Measurements from ENCODE around the gene TGIF2. TPM values are rescaled to one million over a fixed set of nuclear protein-coding genes. Genes with fewer than 3 reads are reported as not detected.

Gene TGIF2
- polyA plus RNA-seq, 1 donor (not counting 4 experiments of a cell fraction or from before 2014, with no cell fraction given) = 6.7 TPM

DNA sequence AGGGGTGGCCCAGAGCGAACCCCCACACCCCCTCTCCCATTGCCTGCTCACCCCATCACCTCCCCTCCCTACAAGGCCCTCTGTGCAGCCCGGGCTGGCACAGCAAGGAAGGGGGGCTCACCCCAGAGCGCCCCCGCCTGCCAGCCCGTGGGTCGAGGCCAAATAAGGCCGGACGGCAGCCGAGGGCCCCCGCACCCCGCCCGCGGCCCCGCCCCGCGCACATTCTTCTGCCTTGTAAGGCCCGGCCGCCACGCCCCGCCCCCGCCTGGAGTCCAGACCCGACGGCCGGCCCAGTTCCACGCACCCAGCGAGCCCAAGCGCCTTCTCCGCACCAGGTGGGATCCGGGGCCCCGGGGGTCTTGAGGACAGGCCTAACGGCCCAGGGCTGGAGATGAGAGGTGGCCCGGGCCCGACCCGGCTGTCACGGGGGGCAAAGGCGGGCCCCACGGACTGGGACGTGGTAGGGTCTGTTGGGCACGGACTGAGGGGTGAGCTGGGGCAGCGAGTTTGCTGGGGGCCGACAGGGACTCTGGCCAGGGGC, 32.1 kb upstream of the TGIF2 start, which contains the start of gene MYL9:
MYL9 (plus strand) TSS at position 293 of the 541 bp plus-strand sequence. CDS start 3,366 bp downstream, outside the sequence.
- Histone ChIP-seq H3K27ac (ENCODE audit: control insufficient read depth, insufficient read depth, low read length) (no peak within 1 kb of the TSS), H3K9ac (ENCODE audit: control insufficient read depth, extremely low read depth, insufficient read depth, low read length) (no peak within 1 kb of the TSS), H3K36me3 (ENCODE audit: control insufficient read depth in 2 of 2, extremely low read depth in 1 of 2, insufficient read depth in 2 of 2, low read length in 2 of 2) (no peaks in the 10 kb centered on the region), H3K4me1 (ENCODE audit: control insufficient read depth, extremely low read depth, insufficient read depth, low read length) (no peaks in the 10 kb centered on the region), H4K20me1 (ENCODE audit: control insufficient read depth, extremely low read depth, insufficient read depth, low read length) (no peaks in the 10 kb centered on the region), H3K79me2 (ENCODE audit: control insufficient read depth, insufficient read depth, low read length) (no peaks in the 10 kb centered on the region), H3K27me3 (ENCODE audit: control insufficient read depth, extremely low read depth, insufficient read depth, low read length) (no peaks in the 10 kb centered on the region), H2AFZ (ENCODE audit: control insufficient read depth, low read length) (peak within 1 kb of the TSS; percentile 12), H3K9me3 (ENCODE audit: control insufficient read depth, low read depth, low read length) (no peaks in the 10 kb centered on the region), H3K4me3 (ENCODE audit: control insufficient read depth in 2 of 3, extremely low read depth in 1 of 3, insufficient read depth in 2 of 3, low read depth in 1 of 3, low read length in 3 of 3) (peak within 1 kb of the TSS in 2 of 3 experiments; percentile 13 to 20), H3K9me1 (ENCODE audit: control insufficient read depth, extremely low read depth, insufficient read depth, low read length) (no peaks in the 10 kb centered on the region), H3K4me2 (ENCODE audit: control insufficient read depth, extremely low read depth, insufficient read depth, low read depth, low read length) (peak within 1 kb of the TSS; percentile 41)
- FAIRE-seq = no peak
- dilution Hi-C loops (cut with MboI; ENCODE audit: extremely low pct_ligation_motif_present, low sequenced_read_pairs) = no loop called here
- TF ChIP-seq, protein P1, sequence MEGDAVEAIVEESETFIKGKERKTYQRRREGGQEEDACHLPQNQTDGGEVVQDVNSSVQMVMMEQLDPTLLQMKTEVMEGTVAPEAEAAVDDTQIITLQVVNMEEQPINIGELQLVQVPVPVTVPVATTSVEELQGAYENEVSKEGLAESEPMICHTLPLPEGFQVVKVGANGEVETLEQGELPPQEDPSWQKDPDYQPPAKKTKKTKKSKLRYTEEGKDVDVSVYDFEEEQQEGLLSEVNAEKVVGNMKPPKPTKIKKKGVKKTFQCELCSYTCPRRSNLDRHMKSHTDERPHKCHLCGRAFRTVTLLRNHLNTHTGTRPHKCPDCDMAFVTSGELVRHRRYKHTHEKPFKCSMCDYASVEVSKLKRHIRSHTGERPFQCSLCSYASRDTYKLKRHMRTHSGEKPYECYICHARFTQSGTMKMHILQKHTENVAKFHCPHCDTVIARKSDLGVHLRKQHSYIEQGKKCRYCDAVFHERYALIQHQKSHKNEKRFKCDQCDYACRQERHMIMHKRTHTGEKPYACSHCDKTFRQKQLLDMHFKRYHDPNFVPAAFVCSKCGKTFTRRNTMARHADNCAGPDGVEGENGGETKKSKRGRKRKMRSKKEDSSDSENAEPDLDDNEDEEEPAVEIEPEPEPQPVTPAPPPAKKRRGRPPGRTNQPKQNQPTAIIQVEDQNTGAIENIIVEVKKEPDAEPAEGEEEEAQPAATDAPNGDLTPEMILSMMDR (optimal IDR thresholded peaks at IDR 0.05 in 1 of 3, IDR thresholded peaks at IDR 0.05 in 1 of 3, conservative IDR thresholded peaks at IDR 0.05 in 1 of 3; ENCODE audit: extremely low read depth in 1 of 3, insufficient read depth in 2 of 3, low read length in 3 of 3) = peak in 1 of 3 experiments; percentile 3
- TF ChIP-seq EZH2 (IDR thresholded peaks at IDR 0.05; ENCODE audit: low read length) = no peak
- DNase-seq (ENCODE audit: low read depth, low spot score) = no peak

DNA sequence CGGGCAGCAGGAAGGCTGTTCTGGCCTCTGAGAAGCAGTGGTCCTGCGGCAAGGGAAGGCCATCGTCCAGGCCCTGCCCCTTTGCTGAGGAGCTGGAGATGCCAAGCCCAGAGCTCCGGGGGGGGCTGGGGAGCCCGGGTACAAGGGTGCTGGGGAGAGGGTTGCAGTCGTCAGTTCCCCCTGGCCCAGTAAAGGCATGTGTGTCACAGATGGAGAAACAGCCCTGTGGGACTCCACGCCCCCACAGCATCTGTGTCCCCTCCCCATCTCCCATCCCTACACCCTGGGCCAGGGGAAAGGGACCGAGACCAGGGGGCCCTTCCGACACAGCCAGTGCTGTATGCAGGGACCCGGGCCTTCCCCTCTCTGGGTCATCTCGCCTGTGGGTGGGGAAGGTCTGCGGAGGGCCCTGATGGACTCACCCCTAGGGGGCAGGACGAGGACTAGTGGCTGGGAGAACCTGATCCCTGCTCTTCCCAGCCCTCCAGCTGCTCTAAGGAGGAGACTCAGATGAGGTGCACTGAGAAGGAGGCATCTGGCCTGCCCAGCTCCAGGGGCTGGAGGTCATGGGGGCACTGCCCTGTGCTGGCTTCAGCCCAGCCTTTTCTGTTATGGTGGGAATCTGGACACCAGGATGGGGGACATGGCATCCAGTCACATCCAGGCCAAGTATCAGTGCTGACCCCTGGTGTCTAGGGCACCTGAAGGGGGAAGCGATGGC, 31.5 kb upstream of the TGIF2 start:
- H3K4me3 ChIP-seq (ENCODE audit: control insufficient read depth in 2 of 3, extremely low read depth in 1 of 3, insufficient read depth in 2 of 3, low read depth in 1 of 3, low read length in 3 of 3) = peak overlapping the region in 2 of 3 experiments; percentile 13 to 20
- H3K9me3 ChIP-seq (ENCODE audit: control insufficient read depth, low read depth, low read length) = no peaks in the 10 kb centered on the region
- no peak overlapping the region for H3K27ac ChIP-seq (ENCODE audit: control insufficient read depth, insufficient read depth, low read length)
- no peaks in the 10 kb centered on the region for H3K79me2 ChIP-seq (ENCODE audit: control insufficient read depth, insufficient read depth, low read length)
- H4K20me1 ChIP-seq (ENCODE audit: control insufficient read depth, extremely low read depth, insufficient read depth, low read length) = no peaks in the 10 kb centered on the region
- no peak overlapping the region for H3K9ac ChIP-seq (ENCODE audit: control insufficient read depth, extremely low read depth, insufficient read depth, low read length)
- FAIRE-seq (no peak), DNase-seq (ENCODE audit: low read depth, low spot score) (no peak)
- H3K4me2 ChIP-seq (ENCODE audit: control insufficient read depth, extremely low read depth, insufficient read depth, low read depth, low read length) = no peak overlapping the region
- no peaks in the 10 kb centered on the region for H3K27me3 ChIP-seq (ENCODE audit: control insufficient read depth, extremely low read depth, insufficient read depth, low read length)
- H3K9me1 ChIP-seq (ENCODE audit: control insufficient read depth, extremely low read depth, insufficient read depth, low read length) = no peaks in the 10 kb centered on the region
- H2AFZ ChIP-seq (ENCODE audit: control insufficient read depth, low read length) = no peak overlapping the region
- H3K36me3 ChIP-seq (ENCODE audit: control insufficient read depth in 2 of 2, extremely low read depth in 1 of 2, insufficient read depth in 2 of 2, low read length in 2 of 2) = no peaks in the 10 kb centered on the region
- dilution Hi-C loops (cut with MboI; ENCODE audit: extremely low pct_ligation_motif_present, low sequenced_read_pairs) = no loop called here
- no peaks in the 10 kb centered on the region for H3K4me1 ChIP-seq (ENCODE audit: control insufficient read depth, extremely low read depth, insufficient read depth, low read length)
- TF ChIP-seq, protein P1 (optimal IDR thresholded peaks at IDR 0.05 in 1 of 3, IDR thresholded peaks at IDR 0.05 in 1 of 3, conservative IDR thresholded peaks at IDR 0.05 in 1 of 3; ENCODE audit: extremely low read depth in 1 of 3, insufficient read depth in 2 of 3, low read length in 3 of 3) = peak in 2 of 3 experiments; percentile 22 to 33
- TF ChIP-seq EZH2 (IDR thresholded peaks at IDR 0.05; ENCODE audit: low read length) = no peak

All from keratinocyte (primary cell).